Measurements from ENCODE around the gene PSTK. TPM values are rescaled to one million over a fixed set of nuclear protein-coding genes. Genes with fewer than 3 reads are reported as not detected.

The PSTK gene
- total RNA-seq, 2 donors from 2014 or later = 7.0 to 7.1 TPM

DNA sequence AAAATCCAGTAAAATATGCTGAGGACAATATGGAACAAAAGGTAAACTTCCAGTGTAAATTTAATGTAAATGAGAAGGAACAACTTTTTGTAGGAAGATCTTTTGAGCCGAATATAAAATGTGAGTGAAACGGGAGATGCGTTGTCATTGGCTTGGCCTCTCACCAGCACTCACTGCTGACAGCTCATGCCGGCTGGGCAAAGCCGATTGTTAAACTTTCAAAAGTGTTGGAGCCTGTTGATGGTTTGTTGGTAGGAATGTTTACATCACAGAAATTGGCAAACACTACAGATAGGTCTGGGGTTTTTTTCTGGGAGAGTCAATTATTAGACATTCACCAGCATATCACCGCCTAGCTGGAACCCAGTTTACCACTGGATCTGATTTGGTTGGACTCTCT is 6.1 kb downstream of the PSTK start:
- TF ChIP-seq, protein P1, sequence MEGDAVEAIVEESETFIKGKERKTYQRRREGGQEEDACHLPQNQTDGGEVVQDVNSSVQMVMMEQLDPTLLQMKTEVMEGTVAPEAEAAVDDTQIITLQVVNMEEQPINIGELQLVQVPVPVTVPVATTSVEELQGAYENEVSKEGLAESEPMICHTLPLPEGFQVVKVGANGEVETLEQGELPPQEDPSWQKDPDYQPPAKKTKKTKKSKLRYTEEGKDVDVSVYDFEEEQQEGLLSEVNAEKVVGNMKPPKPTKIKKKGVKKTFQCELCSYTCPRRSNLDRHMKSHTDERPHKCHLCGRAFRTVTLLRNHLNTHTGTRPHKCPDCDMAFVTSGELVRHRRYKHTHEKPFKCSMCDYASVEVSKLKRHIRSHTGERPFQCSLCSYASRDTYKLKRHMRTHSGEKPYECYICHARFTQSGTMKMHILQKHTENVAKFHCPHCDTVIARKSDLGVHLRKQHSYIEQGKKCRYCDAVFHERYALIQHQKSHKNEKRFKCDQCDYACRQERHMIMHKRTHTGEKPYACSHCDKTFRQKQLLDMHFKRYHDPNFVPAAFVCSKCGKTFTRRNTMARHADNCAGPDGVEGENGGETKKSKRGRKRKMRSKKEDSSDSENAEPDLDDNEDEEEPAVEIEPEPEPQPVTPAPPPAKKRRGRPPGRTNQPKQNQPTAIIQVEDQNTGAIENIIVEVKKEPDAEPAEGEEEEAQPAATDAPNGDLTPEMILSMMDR (conservative IDR thresholded peaks at IDR 0.05) = no peak
- DNase-seq = no peak
- Histone ChIP-seq H3K9ac (ENCODE audit: extremely low read depth, low read length, poor library complexity, severe bottlenecking) (no peak overlapping the region), H3K27ac (ENCODE audit: low read depth, low read length) (no peak overlapping the region), H3K27me3 (ENCODE audit: control insufficient read depth, insufficient read depth, low read length, poor library complexity, severe bottlenecking) (no peaks in the 10 kb centered on the region), H3K4me3 (ENCODE audit: low read length) (no peak overlapping the region), H3K9me3 (ENCODE audit: control insufficient read depth, low read length) (no peaks in the 10 kb centered on the region), H3K4me1 (ENCODE audit: control insufficient read depth, insufficient read depth, low read length) (no peaks in the 10 kb centered on the region), H3K36me3 (ENCODE audit: control insufficient read depth, insufficient read depth, low read length) (peaks cover 18% of the 10 kb centered on the region)
- 89 to 97% methylated on average over 4 to 6 of the region's 6 CpGs for whole genome bisulfite sequencing, 2 experiments (ENCODE audit: insufficient coverage in 1 of 2, insufficient read length in 1 of 2)
- Mint-ChIP-seq H3K9me3 (no peaks in the 10 kb centered on the region), H3K27ac (no peak overlapping the region), H3K4me3 (no peak overlapping the region), H3K36me3 (ENCODE audit: low read depth) (peaks cover 25% of the 10 kb centered on the region), H3K4me1 (peaks cover 15% of the 10 kb centered on the region), H3K27me3 (ENCODE audit: insufficient read depth) (no peaks in the 10 kb centered on the region)

DNA sequence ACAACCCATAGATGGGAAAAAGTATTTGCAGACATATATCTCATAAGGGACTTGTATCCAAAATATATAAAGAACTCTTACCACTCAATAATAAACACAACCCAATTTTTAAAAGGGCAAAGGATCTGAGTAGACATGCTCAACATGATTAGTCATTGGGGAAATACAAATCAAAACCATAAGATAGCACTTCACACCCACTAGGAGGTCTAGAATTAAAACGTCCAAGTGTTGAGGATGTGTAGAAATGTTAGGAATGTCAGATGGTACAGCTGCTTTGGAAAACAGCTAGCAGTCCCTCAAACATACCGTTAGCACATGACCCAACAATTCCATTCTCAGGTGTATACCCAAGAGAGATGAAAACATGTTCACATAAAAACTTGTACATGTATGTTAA is 8.3 kb downstream of the PSTK start:
- H3K27me3 Mint-ChIP-seq (ENCODE audit: insufficient read depth) = no peaks in the 10 kb centered on the region
- H3K4me3 ChIP-seq (ENCODE audit: low read length) = no peak overlapping the region
- H3K4me1 Mint-ChIP-seq = peaks cover 6% of the 10 kb centered on the region
- TF ChIP-seq, protein P1 (conservative IDR thresholded peaks at IDR 0.05) = no peak
- no peak overlapping the region for H3K27ac Mint-ChIP-seq
- H3K27me3 ChIP-seq (ENCODE audit: control insufficient read depth, insufficient read depth, low read length, poor library complexity, severe bottlenecking) = no peaks in the 10 kb centered on the region
- peaks cover 37% of the 10 kb centered on the region for H3K36me3 ChIP-seq (ENCODE audit: control insufficient read depth, insufficient read depth, low read length)
- no peaks in the 10 kb centered on the region for H3K4me1 ChIP-seq (ENCODE audit: control insufficient read depth, insufficient read depth, low read length)
- WGBS, 2 experiments (ENCODE audit: insufficient coverage in 1 of 2, insufficient read length in 1 of 2) = 80 to 85% methylated on average over 1 to 2 of the region's 2 CpGs
- no peak overlapping the region for H3K9ac ChIP-seq (ENCODE audit: extremely low read depth, low read length, poor library complexity, severe bottlenecking)
- no peaks in the 10 kb centered on the region for H3K9me3 Mint-ChIP-seq
- no peak overlapping the region for H3K4me3 Mint-ChIP-seq
- H3K36me3 Mint-ChIP-seq (ENCODE audit: low read depth) = peaks cover 29% of the 10 kb centered on the region
- no peak overlapping the region for H3K27ac ChIP-seq (ENCODE audit: low read depth, low read length)
- H3K9me3 ChIP-seq (ENCODE audit: control insufficient read depth, low read length) = no peaks in the 10 kb centered on the region
- DNase-seq = no peak

DNA sequence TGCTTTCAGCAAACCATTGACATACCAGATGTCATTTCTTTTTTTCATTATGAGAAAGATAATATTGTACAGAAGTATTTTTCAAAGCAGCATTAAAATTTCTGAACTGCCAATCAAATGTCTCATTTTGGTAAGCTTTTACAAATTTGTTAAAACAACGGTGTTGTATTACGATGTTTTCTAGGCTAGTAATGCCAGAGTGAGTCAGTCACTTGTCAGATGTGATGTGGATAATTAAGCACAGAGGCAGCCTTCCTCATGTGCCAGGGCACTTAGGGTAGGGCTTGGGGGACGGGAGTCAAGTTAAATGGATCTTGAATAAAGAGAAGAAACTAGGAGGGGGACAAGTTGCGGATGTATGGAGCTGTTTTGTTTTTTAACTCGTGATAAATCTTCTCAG is 10.1 kb downstream of the PSTK start:
- Mint-ChIP-seq H3K4me1 (peaks cover 1% of the 10 kb centered on the region), H3K27ac (peak overlapping the region; percentile 3), H3K4me3 (no peak overlapping the region), H3K36me3 (ENCODE audit: low read depth) (peaks cover 35% of the 10 kb centered on the region), H3K9me3 (no peaks in the 10 kb centered on the region), H3K27me3 (ENCODE audit: insufficient read depth) (no peaks in the 10 kb centered on the region)
- 63 to 78% methylated on average over 2 to 5 of the region's 5 CpGs for WGBS, 2 experiments (ENCODE audit: insufficient coverage in 1 of 2, insufficient read length in 1 of 2)
- H3K9me3 ChIP-seq (ENCODE audit: control insufficient read depth, low read length) = no peaks in the 10 kb centered on the region
- H3K9ac ChIP-seq (ENCODE audit: extremely low read depth, low read length, poor library complexity, severe bottlenecking) = no peak overlapping the region
- H3K4me3 ChIP-seq (ENCODE audit: low read length) = no peak overlapping the region
- TF ChIP-seq, protein P1 (conservative IDR thresholded peaks at IDR 0.05) = no peak
- no peak overlapping the region for H3K27ac ChIP-seq (ENCODE audit: low read depth, low read length)
- no peaks in the 10 kb centered on the region for H3K27me3 ChIP-seq (ENCODE audit: control insufficient read depth, insufficient read depth, low read length, poor library complexity, severe bottlenecking)
- no peaks in the 10 kb centered on the region for H3K4me1 ChIP-seq (ENCODE audit: control insufficient read depth, insufficient read depth, low read length)
- H3K36me3 ChIP-seq (ENCODE audit: control insufficient read depth, insufficient read depth, low read length) = peaks cover 42% of the 10 kb centered on the region
- no peak for DNase-seq

Data from endodermal cell (in vitro differentiated cells).